Epithelial cell of esophagus (primary cell): Measurements from ENCODE around the gene TSPAN9.

Experiments used
- DNase-seq: peaks from one replicate; pipeline ENCODE4 v3.0.0; 2010; ENCODE audit warnings: low read depth
- H3K4me3 ChIP-seq: 2 replicates; pipeline ENCODE4 v1.5.1; 2011; ENCODE audit warnings: mild to moderate bottlenecking, low read length, control low read depth
- CTCF ChIP-seq: IDR thresholded peaks from 2 replicates; pipeline ENCODE4 v1.5.1; 2011; ENCODE audit warnings: low read depth, mild to moderate bottlenecking, low read length, control low read depth, inconsistent platforms; ENCODE audit not compliant: insufficient read depth; ENCODE audit errors: missing control alignments

Gene TSPAN9

GRCh38 chr12:3199551-3200031 is 122.4 kb downstream of the TSPAN9 start:
- peak; percentile 52 for DNase-seq
- TF ChIP-seq CTCF, result no peak
- H3K4me3 ChIP-seq, result peak overlapping the region; percentile 52

DNA sequence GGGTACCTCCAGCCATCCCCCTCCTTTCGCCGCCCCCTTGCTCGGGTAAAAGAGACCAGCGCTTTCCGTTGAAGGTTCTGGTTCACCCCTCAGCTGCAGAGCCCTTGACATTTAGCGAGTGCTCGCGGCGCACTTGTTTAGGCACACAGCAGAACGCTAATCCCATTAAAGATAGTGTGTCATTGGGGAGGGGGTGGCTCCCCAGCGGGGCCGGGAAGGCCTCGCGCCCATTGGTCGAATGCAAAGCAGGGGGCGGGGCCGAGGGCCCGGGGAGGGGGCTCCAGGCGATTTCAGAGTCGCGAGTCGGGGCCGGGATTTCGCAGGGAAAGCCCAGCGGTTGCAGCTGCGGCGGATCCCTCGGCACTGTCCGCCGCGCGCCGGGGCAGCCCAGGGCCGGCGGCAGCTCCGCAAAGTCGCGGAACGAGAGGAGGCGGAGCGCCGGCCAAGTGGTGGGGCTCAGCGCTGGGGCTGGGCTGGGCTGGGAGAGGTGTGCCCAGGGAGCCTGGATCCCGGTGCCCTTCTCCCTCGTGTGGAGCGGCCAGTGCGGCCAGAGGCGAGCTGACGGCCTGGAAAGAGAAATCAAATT is 122.9 kb downstream of the TSPAN9 start:
- no peak for TF ChIP-seq CTCF
- peak; percentile 64 for DNase-seq
- H3K4me3 ChIP-seq, result peak overlapping the region; percentile 52

- peak overlapping the region; percentile 52 for H3K4me3 ChIP-seq
- no peak for DNase-seq
- no peak for TF ChIP-seq CTCF
Observed at GRCh38 chr12:3200814-3201233, 123.6 kb downstream of the TSPAN9 start.

GRCh38 chr12:3201339-3202051 is 124.3 kb downstream of the TSPAN9 start:
- H3K4me3 ChIP-seq, result no peak overlapping the region
- TF ChIP-seq CTCF, result no peak
- DNase-seq, result no peak

GRCh38 chr12:3202096-3202495 is 124.9 kb downstream of the TSPAN9 start:
- no peak overlapping the region for H3K4me3 ChIP-seq
- no peak for DNase-seq
- TF ChIP-seq CTCF, result no peak

DNA sequence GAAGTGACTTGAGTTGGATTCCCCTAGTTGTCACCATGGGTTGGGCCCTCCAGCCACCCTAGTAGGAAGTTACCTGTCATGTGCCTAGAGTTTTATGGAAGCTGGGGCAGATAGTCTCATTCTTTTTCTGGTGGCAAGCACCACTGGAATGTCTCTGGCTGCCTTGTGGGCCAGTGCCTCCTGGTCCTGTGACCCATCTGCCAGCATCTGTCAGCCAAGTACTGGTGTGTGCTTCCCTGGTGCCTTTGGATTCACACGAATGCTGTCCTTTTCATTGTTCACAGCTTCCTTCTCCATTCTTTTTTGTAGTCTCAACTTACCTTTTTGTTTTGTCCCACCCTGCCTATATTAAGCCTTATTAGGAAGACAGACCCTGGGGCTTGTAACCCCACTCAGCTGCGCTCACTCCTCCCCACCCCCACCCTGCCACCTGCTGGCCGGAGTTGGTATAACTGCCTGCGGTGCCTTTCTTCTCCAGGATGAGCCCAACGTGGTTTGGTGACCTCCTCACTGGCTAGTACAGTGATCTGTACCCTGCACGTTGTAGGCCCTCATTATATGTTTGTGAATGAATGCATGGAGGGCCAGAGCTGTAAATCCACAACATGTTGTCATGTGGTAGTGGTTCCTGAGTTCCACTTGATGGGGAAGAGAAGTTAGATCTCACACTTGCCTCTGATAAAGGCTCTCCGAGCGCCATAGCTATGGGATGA is 125.7 kb downstream of the TSPAN9 start:
- TF ChIP-seq CTCF, result peak; percentile 94
- DNase-seq, result peak; percentile 49
- no peak overlapping the region for H3K4me3 ChIP-seq
